ENCODE measurements around the gene PDGFD.

The PDGFD gene

GRCh38 chr11:103958475-103959215, 205.3 kb downstream of the PDGFD start:
- no peak for DNase-seq (ENCODE audit: low spot score)

GRCh38 chr11:103953797-103954486, 210.0 kb downstream of the PDGFD start:
- DNase-seq (ENCODE audit: low spot score): no peak

- no peak for DNase-seq (ENCODE audit: low spot score)
Observed at GRCh38 chr11:103949781-103950180, 214.2 kb downstream of the PDGFD start.

GRCh38 chr11:103948187-103948763, 215.7 kb downstream of the PDGFD start:
- no peak for DNase-seq (ENCODE audit: low spot score)

- peak; percentile 56 for DNase-seq (ENCODE audit: low spot score)
Observed at GRCh38 chr11:103947546-103947919, 216.4 kb downstream of the PDGFD start.

GRCh38 chr11:103946793-103947545, 217.0 kb downstream of the PDGFD start:
- no peak for DNase-seq (ENCODE audit: low spot score)

- DNase-seq (ENCODE audit: low spot score): no peak
Observed at GRCh38 chr11:103944251-103944940, 219.6 kb downstream of the PDGFD start.

- DNase-seq (ENCODE audit: low spot score): no peak
Observed at GRCh38 chr11:103942646-103943045, 221.3 kb downstream of the PDGFD start.

GRCh38 chr11:103940551-103940950, 223.4 kb downstream of the PDGFD start:
- DNase-seq (ENCODE audit: low spot score): peak; percentile 19

GRCh38 chr11:103939694-103940093, 224.3 kb downstream of the PDGFD start:
- DNase-seq (ENCODE audit: low spot score): no peak

- DNase-seq (ENCODE audit: low spot score): peak; percentile 36
Observed at GRCh38 chr11:103936059-103936458, 227.9 kb downstream of the PDGFD start.

- no peak for DNase-seq (ENCODE audit: low spot score)
Observed at GRCh38 chr11:103935219-103935618, 228.7 kb downstream of the PDGFD start.

- DNase-seq (ENCODE audit: low spot score): no peak
Observed at GRCh38 chr11:103929170-103929903, 234.6 kb downstream of the PDGFD start.

- DNase-seq (ENCODE audit: low spot score): no peak
Observed at GRCh38 chr11:103928802-103929161, 235.2 kb downstream of the PDGFD start.

- DNase-seq (ENCODE audit: low spot score): no peak
Observed at GRCh38 chr11:103928040-103928801, 235.7 kb downstream of the PDGFD start.

GRCh38 chr11:103927535-103927934, 236.4 kb downstream of the PDGFD start:
- peak; percentile 33 for DNase-seq (ENCODE audit: low spot score)

GRCh38 chr11:103926990-103927389, 237.0 kb downstream of the PDGFD start:
- DNase-seq (ENCODE audit: low spot score): no peak

GRCh38 chr11:103924166-103925013, 239.6 kb downstream of the PDGFD start:
- DNase-seq (ENCODE audit: low spot score): no peak

- no peak for DNase-seq (ENCODE audit: low spot score)
Observed at GRCh38 chr11:103923451-103923931, 240.5 kb downstream of the PDGFD start.
